ENCODE results near the gene PTPRD. TPM values are rescaled to one million over a fixed set of nuclear protein-coding genes. Genes with fewer than 3 reads are reported as not detected.

The PTPRD gene
- total RNA-seq, 1 experiment from 2014 or later = 32.5 TPM

- H2AFZ ChIP-seq (ENCODE audit: low read length) = no peak overlapping the region
- H3K14ac ChIP-seq (ENCODE audit: insufficient read depth, low read length) = no peak overlapping the region
- no peak overlapping the region for H3T11ph ChIP-seq (ENCODE audit: low read length)
- no peak overlapping the region for H2BK12ac ChIP-seq (ENCODE audit: insufficient read length, low read depth, low read length)
- Mint-ChIP-seq H3K9me3 (no peaks in the 10 kb centered on the region), H3K36me3 (ENCODE audit: insufficient read depth in 1 of 3, low read depth in 3 of 3) (no peaks in the 10 kb centered on the region), H3K27me3 (ENCODE audit: low read depth) (no peaks in the 10 kb centered on the region), H3K27ac (no peak overlapping the region), H3K4me1 (peaks cover 0 to 13% of the 10 kb centered on the region in 2 experiments; a peak in 3 of 4 replicates), H3K4me3 (no peak overlapping the region)
- no peak overlapping the region for H4K91ac ChIP-seq (ENCODE audit: insufficient read length, low read depth, low read length)
- no peak overlapping the region for H2BK5ac ChIP-seq (ENCODE audit: insufficient read length, low read length)
- H4K20me1 ChIP-seq (ENCODE audit: control insufficient read depth, insufficient read depth, insufficient read length) = no peaks in the 10 kb centered on the region
- H2BK20ac ChIP-seq (ENCODE audit: low read depth, low read length, poor library complexity, severe bottlenecking) = no peak overlapping the region
- no peak overlapping the region for H3K18ac ChIP-seq (ENCODE audit: insufficient read length, low read depth, low read length)
- no peak overlapping the region for H3K9ac ChIP-seq (ENCODE audit: extremely low read depth, insufficient read length, low read length)
- H3K4me2 ChIP-seq (ENCODE audit: insufficient read depth, insufficient read length, low read length) = no peak overlapping the region
- no peak overlapping the region for H3K27ac ChIP-seq (ENCODE audit: insufficient read length, low read depth, low read length)
- no peaks in the 10 kb centered on the region for H3K23me2 ChIP-seq (ENCODE audit: insufficient read length, low read depth, low read length, poor library complexity, severe bottlenecking)
- no CpG with 5 or more reads among the region's 1 CpG for WGBS (ENCODE audit: extremely low coverage, insufficient read length, low lambda C conversion rate)
- no peaks in the 10 kb centered on the region for H3K9me3 ChIP-seq (ENCODE audit: control insufficient read depth, low read depth, low read length)
- no peaks in the 10 kb centered on the region for H3K27me3 ChIP-seq (ENCODE audit: insufficient read depth, low read length)
- no peak overlapping the region for H3K23ac ChIP-seq (ENCODE audit: insufficient read length, low read depth, low read length)
- H2BK120ac ChIP-seq (ENCODE audit: low read depth, low read length, poor library complexity, severe bottlenecking) = no peak overlapping the region
- H3K79me2 ChIP-seq (ENCODE audit: insufficient read depth, low read length) = no peaks in the 10 kb centered on the region
- no peak overlapping the region for H4K8ac ChIP-seq (replicated peaks; ENCODE audit: insufficient read length, low read depth, low read length)
- no peak overlapping the region for H3K4ac ChIP-seq (ENCODE audit: low read depth, low read length)
- H3K4me1 ChIP-seq (ENCODE audit: insufficient read depth, low read length) = no peaks in the 10 kb centered on the region
- no peak for DNase-seq
- no peaks in the 10 kb centered on the region for H3K79me1 ChIP-seq (ENCODE audit: insufficient read depth, low read depth, low read length, poor library complexity, severe bottlenecking)
- TF ChIP-seq CTCF (conservative IDR thresholded peaks at IDR 0.05) = no peak
- no peak overlapping the region for H2AK5ac ChIP-seq (ENCODE audit: insufficient read length, low read length)
- no peak overlapping the region for H4K5ac ChIP-seq (ENCODE audit: insufficient read length, low read depth, low read length)
- H3K56ac ChIP-seq (ENCODE audit: insufficient read length, low read depth, low read length) = no peak overlapping the region
- H2BK15ac ChIP-seq (ENCODE audit: low read depth, low read length) = no peak overlapping the region
Observed at GRCh38 chr9:9749591-9749990, 863.2 kb downstream of the PTPRD start.

All from H9 (cell line).